H1 (cell line): ENCODE results near the gene DEPDC1. TPM values are rescaled to one million over a fixed set of nuclear protein-coding genes. Genes with fewer than 3 reads are reported as not detected.

ENCODE experiments used
- CTCF ChIA-PET: fragments of 300-600 bp; sonication (Branson Sonifier 250); formaldehyde crosslinking; loops from one replicate; lab custom pipeline; 2021; ENCODE audit not compliant: partially characterized antibody; lab: Charles Lee
- POLR2A ChIA-PET: fragments of 300-600 bp; sonication (Branson Sonifier 250); formaldehyde crosslinking; loops from one replicate; lab custom pipeline; 2021; ENCODE audit warnings: inconsistent platforms; ENCODE audit not compliant: partially characterized antibody; lab: Charles Lee
- DNase-seq, 2 experiments: peaks; one replicate each; pipeline versions ENCODE4 v3.0.0 to v3.0.0-alpha.2; 2010 to 2022; ENCODE audit warnings: low spot score in 2 of 2, low read depth in 1 of 2, mixed read lengths in 1 of 2
- FAIRE-seq: peaks from 2 replicates; lab custom pipeline; 2011; peaks lifted over from hg19 to GRCh38; lab: Jason Lieb, UNC
- H2AFZ ChIP-seq: 2 replicates; pipeline ENCODE4 v1.8.1; 2012; ENCODE audit warnings: low read length, inconsistent platforms
- H2AK5ac ChIP-seq: 2 replicates; pipeline ENCODE4 v1.6.1; 2013; ENCODE audit warnings: low read depth, low read length
- H2BK120ac ChIP-seq: replicated peaks from 2 replicates; pipeline ENCODE3; 2013; ENCODE audit warnings: low read depth, low read length, inconsistent platforms
- H2BK12ac ChIP-seq: 2 replicates; pipeline ENCODE4 v1.6.1; 2013; ENCODE audit warnings: low read depth, low read length
- H2BK15ac ChIP-seq: 2 replicates; pipeline ENCODE4 v1.6.1; 2013; ENCODE audit warnings: low read length
- H2BK20ac ChIP-seq: 2 replicates; pipeline ENCODE4 v1.6.1; 2013; ENCODE audit warnings: low read length
- H2BK5ac ChIP-seq: 2 replicates; pipeline ENCODE4 v1.6.1; 2013; ENCODE audit warnings: low read depth, low read length
- H3K14ac ChIP-seq: 2 replicates; pipeline ENCODE4 v1.6.1; 2013; ENCODE audit warnings: inconsistent platforms; ENCODE audit not compliant: insufficient read length
- H3K18ac ChIP-seq: 2 replicates; pipeline ENCODE4 v1.6.1; 2013; ENCODE audit warnings: low read length; ENCODE audit errors: extremely low read depth
- H3K23ac ChIP-seq: 2 replicates; pipeline ENCODE4 v1.6.1; 2013; ENCODE audit warnings: inconsistent platforms; ENCODE audit not compliant: insufficient read length
- H3K23me2 ChIP-seq: 2 replicates; pipeline ENCODE4 v1.6.1; 2013; ENCODE audit warnings: low read depth, low read length
- H3K27ac ChIP-seq: 2 replicates; pipeline ENCODE4 v1.6.1; 2011; ENCODE audit warnings: low read depth, low read length, inconsistent platforms
- H3K27me3 ChIP-seq, 4 experiments: replicated peaks in 1 of 4; 1 replicate in 1 of 4; 2 replicates in 3 of 4; pipeline versions ENCODE4 v1.6.1 to v1.8.1; 2011 to 2013; ENCODE audit warnings: low read length in 3 of 4, mild to moderate bottlenecking in 3 of 4, inconsistent platforms in 2 of 4, mixed read lengths in 2 of 4, moderate library complexity in 1 of 4; ENCODE audit not compliant: control insufficient read depth in 3 of 4, insufficient read depth in 3 of 4; ENCODE audit errors: extremely low read depth in 1 of 4
- H3K36me3 ChIP-seq, 4 experiments: 2 replicates each; pipeline versions ENCODE4 v1.6.1 to v1.8.1; 2011 to 2013; ENCODE audit warnings: mild to moderate bottlenecking in 4 of 4, low read length in 3 of 4, moderate library complexity in 2 of 4, control low read depth in 1 of 4, inconsistent platforms in 1 of 4; ENCODE audit not compliant: insufficient read depth in 4 of 4, control insufficient read depth in 2 of 4
- H3K4ac ChIP-seq: replicated peaks from 2 replicates; pipeline ENCODE3; 2013; ENCODE audit warnings: low read length, low read depth, mixed read lengths, inconsistent platforms; ENCODE audit not compliant: insufficient read length
- H3K4me1 ChIP-seq, 4 experiments: replicated peaks in 1 of 4; 1 replicate in 1 of 4; 2 replicates in 3 of 4; pipeline versions ENCODE4 v1.6.1 to v1.8.1; 2011 to 2013; ENCODE audit warnings: low read length in 3 of 4, inconsistent platforms in 2 of 4, mixed read lengths in 1 of 4; ENCODE audit not compliant: insufficient read depth in 4 of 4, control insufficient read depth in 3 of 4
- H3K4me2 ChIP-seq, 2 experiments: 2 replicates each; pipeline versions ENCODE4 v1.6.1 to v1.8.1; 2011 to 2013; ENCODE audit warnings: low read depth in 2 of 2, low read length in 2 of 2, control low read depth in 1 of 2, inconsistent platforms in 1 of 2, mild to moderate bottlenecking in 1 of 2; ENCODE audit not compliant: insufficient read depth in 1 of 2
- H3K4me3 ChIP-seq, 4 experiments: fragments of 200-600, 300-600 bp in 1 of 4; sonication (generic), shearing (Covaris generic), sonication (Bioruptor Twin) in 1 of 4; 2 replicates each; pipeline versions ENCODE4 v1.5.1 to v1.8.1; 2011 to 2016; ENCODE audit warnings: low read length in 4 of 4, low read depth in 3 of 4, control low read depth in 2 of 4, inconsistent platforms in 2 of 4, mild to moderate bottlenecking in 2 of 4, mixed read lengths in 1 of 4, moderate library complexity in 1 of 4; ENCODE audit not compliant: insufficient read depth in 2 of 4; ENCODE audit errors: extremely low read depth in 1 of 4
- H3K56ac ChIP-seq: replicated peaks from 2 replicates; pipeline ENCODE3; 2013; ENCODE audit warnings: low read depth, mild to moderate bottlenecking, mixed read lengths, low read length, inconsistent platforms; ENCODE audit not compliant: insufficient read length
- H3K79me1 ChIP-seq: 2 replicates; pipeline ENCODE4 v1.6.1; 2013; ENCODE audit warnings: low read depth, low read length, control low read depth
- H3K79me2 ChIP-seq, 2 experiments: 2 replicates each; pipeline versions ENCODE4 v1.6.1 to v1.8.1; 2012 to 2013; ENCODE audit warnings: low read length in 2 of 2, mild to moderate bottlenecking in 2 of 2, inconsistent platforms in 1 of 2; ENCODE audit not compliant: insufficient read depth in 2 of 2, control insufficient read depth in 1 of 2
- H3K9ac ChIP-seq, 4 experiments: replicated peaks in 1 of 4; 1 replicate in 1 of 4; 2 replicates in 3 of 4; pipeline versions ENCODE4 v1.6.1 to v1.8.1; 2011 to 2013; ENCODE audit warnings: low read depth in 3 of 4, low read length in 3 of 4, control low read depth in 2 of 4, mild to moderate bottlenecking in 2 of 4, moderate library complexity in 2 of 4, inconsistent platforms in 1 of 4; ENCODE audit errors: extremely low read depth in 1 of 4
- H3K9me3 ChIP-seq, 2 experiments: 2 replicates each; pipeline versions ENCODE4 v1.6.1 to v1.8.1; 2012 to 2013; ENCODE audit warnings: mild to moderate bottlenecking in 2 of 2, moderate library complexity in 2 of 2, control low read depth in 1 of 2, inconsistent platforms in 1 of 2, low read depth in 1 of 2, low read length in 1 of 2, mixed read lengths in 1 of 2; ENCODE audit not compliant: insufficient read depth in 2 of 2
- H4K20me1 ChIP-seq, 2 experiments: replicated peaks in 1 of 2; 2 replicates each; pipeline versions ENCODE3 to v1.8.1; 2011 to 2013; ENCODE audit warnings: inconsistent platforms in 2 of 2, low read length in 2 of 2, mild to moderate bottlenecking in 1 of 2; ENCODE audit not compliant: insufficient read depth in 2 of 2, control insufficient read depth in 1 of 2
- H4K5ac ChIP-seq: 2 replicates; pipeline ENCODE4 v1.6.1; 2013; ENCODE audit warnings: low read length, low read depth, mixed read lengths, inconsistent platforms; ENCODE audit not compliant: insufficient read length
- H4K8ac ChIP-seq: 2 replicates; pipeline ENCODE4 v1.8.0; 2013; ENCODE audit warnings: mild to moderate bottlenecking, moderate library complexity, low read length, inconsistent platforms; ENCODE audit not compliant: insufficient read depth; ENCODE audit errors: extremely low read depth
- H4K91ac ChIP-seq: replicated peaks from 2 replicates; pipeline ENCODE3; 2013; ENCODE audit warnings: low read length, mixed read lengths, inconsistent platforms; ENCODE audit not compliant: insufficient read length
- CTCF ChIP-seq, 3 experiments: IDR thresholded peaks; 1 replicate in 2 of 3; 2 replicates in 1 of 3; pipeline versions ENCODE4 v1.5.1 to v1.6.1; 2011; ENCODE audit warnings: low read length in 3 of 3, mild to moderate bottlenecking in 3 of 3, inconsistent platforms in 2 of 3, low read depth in 1 of 3, moderate library complexity in 1 of 3; ENCODE audit not compliant: insufficient read depth in 1 of 3; ENCODE audit errors: control extremely low read depth in 1 of 3
- RAD21 ChIP-seq, 2 experiments: IDR thresholded peaks in 1 of 2; conservative IDR thresholded peaks in 1 of 2; 2 replicates each; pipeline ENCODE4 v1.6.1; 2011; ENCODE audit warnings: low read depth in 2 of 2, low read length in 2 of 2, improper control_type of control experiment in 1 of 2, inconsistent platforms in 1 of 2, mild to moderate bottlenecking in 1 of 2, moderate library complexity in 1 of 2
- SAP30 ChIP-seq: fragments of 300-600 bp; sonication (generic); IDR thresholded peaks from 2 replicates; pipeline ENCODE4 v1.7.1; 2012; ENCODE audit warnings: low read length, moderate library complexity, mild to moderate bottlenecking, inconsistent platforms; ENCODE audit not compliant: insufficient read depth, insufficient replicate concordance
- WGBS, 2 experiments: shearing (Covaris generic) in 1 of 2; methylation state at CpG; one replicate each; pipeline versions ENCODE4 v1.1.6 to v1.1.7; 2013 to 2015; ENCODE audit warnings: low lambda C conversion rate in 2 of 2, mixed read lengths in 2 of 2, inconsistent platforms in 1 of 2, low coverage in 1 of 2, missing lambda C conversion rate in 1 of 2; ENCODE audit not compliant: insufficient replicate concordance in 2 of 2, insufficient coverage in 1 of 2, insufficient read length in 1 of 2; ENCODE audit errors: extremely low coverage in 1 of 2, missing lambda C conversion rate in 1 of 2; 5-methylcytosine and 5-hydroxymethylcytosine counted together
- polyA plus RNA-seq, 7 experiments: library from polyadenylated mRNA; depleted of rRNA in 3 of 7; stranded (reverse) in 5 of 7; unstranded in 2 of 7; fragments of >200 nt in 5 of 7; fragments of 200-250 nt in 2 of 7; gene quantifications; 1 replicate in 5 of 7; 2 replicates in 1 of 7; 4 replicates in 1 of 7; pipeline versions ENCODE4 v1.2.1 to v1.2.3, GENCODE V29; 2011 to 2013; ENCODE audit warnings: missing spikeins in 2 of 7, mixed read lengths in 2 of 7
- total RNA-seq: library from RNA; stranded (reverse); fragmentation: NEBNext Ultra II Directional; extraction: Animal tissue kit (Norgen Biotek cat#: 25700); gene quantifications from 2 replicates; pipeline ENCODE4 v1.2.1, GENCODE V29; 2021

The DEPDC1 gene
- total and polyA plus RNA-seq, 2 of the 8 experiments (the other 6 are each of a cell fraction or from before 2014, with no cell fraction given), result 5.5 to 46.5 TPM

- no peak overlapping the region for H4K91ac ChIP-seq
- TF ChIP-seq SAP30, result no peak
- TF ChIP-seq CTCF (IDR thresholded peaks at IDR 0.05; ENCODE audit: control extremely low read depth in 1 of 3, insufficient read depth in 1 of 3, low read depth in 1 of 3, low read length in 3 of 3), result peak in 1 of 3 experiments; percentile 49; a peak in 1 of 4 replicates
- peak in 1 of 2 experiments; percentile 20; a peak in 1 of 4 replicates for TF ChIP-seq RAD21 (IDR thresholded peaks at IDR 0.05 in 1 of 2, conservative IDR thresholded peaks at IDR 0.05 in 1 of 2; ENCODE audit: low read depth in 2 of 2, low read length in 2 of 2)
- TF ChIP-seq, all 59 proteins: peak for 2
- Histone ChIP-seq H3K23ac (no peak overlapping the region), H3K23me2 (no peaks in the 10 kb centered on the region), H2AFZ (no peak overlapping the region), H3K36me3 (no peaks in the 10 kb centered on the region), H3K4ac (no peak overlapping the region), H2BK20ac (no peak overlapping the region), H2BK15ac (no peak overlapping the region), H3K9me3 (no peaks in the 10 kb centered on the region), H3K79me2 (no peaks in the 10 kb centered on the region), H4K8ac (no peak overlapping the region), H3K27me3 (no peaks in the 10 kb centered on the region), H2BK12ac (no peak overlapping the region), H3K4me2 (no peak overlapping the region), H2AK5ac (no peak overlapping the region), H3K14ac (no peak overlapping the region), H3K18ac (no peak overlapping the region), H4K5ac (no peak overlapping the region), H2BK5ac (no peak overlapping the region), H3K27ac (no peak overlapping the region), H3K4me1 (peaks cover 0 to 2% (median 0%) of the 10 kb centered on the region in 4 experiments; a peak in 1 of 7 replicates), H3K79me1 (no peaks in the 10 kb centered on the region), H3K56ac (no peak overlapping the region), H3K4me3 (no peak overlapping the region), H2BK120ac (no peak overlapping the region), H3K9ac (no peak overlapping the region), H4K20me1 (no peaks in the 10 kb centered on the region)
- POLR2A ChIA-PET, result no interaction called here
- WGBS, 2 experiments, result 73% methylated on average over 2 of the region's 2 CpGs; no CpG with 5 or more reads in 1 of the 2 experiments
- no peak for DNase-seq
- CTCF ChIA-PET, result interaction anchor here (0.6 to 6.8 kb wide), 2 partner anchors 11 to 1154 kb away, joined by 5 to 60 read pairs; no protein-coding TSS in a partner anchor
- FAIRE-seq, result no peak
Measured at GRCh38 chr1:68454534-68454933, 42.3 kb downstream of the DEPDC1 start.
